K562 (cell line): ENCODE results near the gene TUBB2A. TPM values are rescaled to one million over a fixed set of nuclear protein-coding genes. Genes with fewer than 3 reads are reported as not detected.

Source experiments
- ATAC-seq: fragments of 200-7000 bp; cut with Tn5 transposase; 3 replicates; pipeline ENCODE4 v1.9.1; 2020; ENCODE audit warnings: moderate library complexity
- BruUV-seq: library from RNA; stranded (reverse); fragments of 400-500 nt; replicated peaks from 2 replicates; lab custom pipeline; 2021; lab: Mats Ljungman, UMichigan
- CTCF ChIA-PET: fragments of 300-600 bp; formaldehyde crosslinking; extraction: SDS; loops from one replicate; lab custom pipeline; 2021; ENCODE audit warnings: low intra/inter-chr PET ratio; lab: Yijun Ruan, JAX
- POLR2A ChIA-PET: fragments of 300-600, 350-650 bp; sonication (Branson Sonifier 250); formaldehyde crosslinking; extraction: SDS; loops from one replicate; lab custom pipeline; 2021; ENCODE audit warnings: antibody characterized with exemption, inconsistent platforms; lab: Yijun Ruan, JAX
- DNase-seq, 4 experiments: peaks; one replicate each; pipeline versions ENCODE4 v3.0.0 to v3.0.0-alpha.2; 2011 to 2018; ENCODE audit warnings: low spot score in 3 of 4, mixed read lengths in 3 of 4; ENCODE audit errors: extremely low read depth in 1 of 4
- FAIRE-seq: peaks from 2 replicates; lab custom pipeline; 2011; peaks lifted over from hg19 to GRCh38; lab: Jason Lieb, UNC
- H2AFZ ChIP-seq: 2 replicates; pipeline ENCODE4 v1.6.0; 2011; ENCODE audit warnings: low read depth, low read length, control low read depth, inconsistent platforms
- H3K27ac ChIP-seq: fragments of 200-600 bp; 3 replicates; pipeline ENCODE4 v1.8.0; 2011; ENCODE audit warnings: low read depth, mild to moderate bottlenecking, control low read depth, inconsistent platforms, low read length, moderate library complexity, mixed read lengths; ENCODE audit errors: extremely low read depth
- H3K27me3 ChIP-seq, 2 experiments: fragments of 300-600 bp in 1 of 2; 2 replicates in 1 of 2; 3 replicates in 1 of 2; pipeline versions ENCODE4 v1.6.0 to v1.8.0; 2011; ENCODE audit warnings: inconsistent platforms in 2 of 2, low read length in 2 of 2, mild to moderate bottlenecking in 1 of 2, mixed read lengths in 1 of 2, moderate library complexity in 1 of 2; ENCODE audit not compliant: control insufficient read depth in 2 of 2, insufficient read depth in 2 of 2
- H3K36me3 ChIP-seq: fragments of 300-600 bp; 3 replicates; pipeline ENCODE4 v1.8.0; 2011; ENCODE audit warnings: mild to moderate bottlenecking, low read length, inconsistent platforms; ENCODE audit not compliant: control insufficient read depth, insufficient read depth
- H3K4me1 ChIP-seq, 2 experiments: fragments of 200-600 bp in 1 of 2; replicated peaks in 1 of 2; 2 replicates in 1 of 2; 3 replicates in 1 of 2; pipeline versions ENCODE4 v1.5.1 to v1.8.0; 2011; ENCODE audit warnings: inconsistent platforms in 2 of 2, low read length in 2 of 2, mild to moderate bottlenecking in 1 of 2, mixed read lengths in 1 of 2, moderate library complexity in 1 of 2; ENCODE audit not compliant: control insufficient read depth in 2 of 2, insufficient read depth in 2 of 2
- H3K4me2 ChIP-seq: 2 replicates; pipeline ENCODE4 v1.6.1; 2011; ENCODE audit warnings: low read length, control low read depth, inconsistent platforms, mixed read lengths; ENCODE audit not compliant: insufficient read depth
- H3K4me3 ChIP-seq: fragments of 200-600 bp; sonication (generic), shearing (Covaris generic); 2 replicates; pipeline ENCODE4 v1.5.1; 2016; ENCODE audit warnings: control low read depth, inconsistent platforms
- H3K79me2 ChIP-seq: fragments of 200-600 bp; 3 replicates; pipeline ENCODE4 v1.8.0; 2011; ENCODE audit warnings: low read length, inconsistent platforms; ENCODE audit not compliant: control insufficient read depth, insufficient read depth
- H3K9ac ChIP-seq, 2 experiments: 2 replicates each; pipeline versions ENCODE4 v1.6.0 to v1.6.1; 2011; ENCODE audit warnings: low read depth in 2 of 2, low read length in 2 of 2, control low read depth in 1 of 2, inconsistent platforms in 1 of 2, mild to moderate bottlenecking in 1 of 2, mixed read lengths in 1 of 2; ENCODE audit not compliant: insufficient read depth in 1 of 2
- H3K9me1 ChIP-seq: one replicate; pipeline ENCODE4 v1.6.0; 2011; ENCODE audit warnings: inconsistent platforms, mild to moderate bottlenecking, low read length, moderate library complexity; ENCODE audit not compliant: control insufficient read depth, insufficient read depth
- H3K9me3 ChIP-seq: replicated peaks from 2 replicates; pipeline ENCODE4 v1.5.1; 2011; ENCODE audit warnings: low read depth, low read length, inconsistent platforms; ENCODE audit not compliant: control insufficient read depth, insufficient read depth
- H4K20me1 ChIP-seq: replicated peaks from 2 replicates; pipeline ENCODE4 v1.6.1; 2011; ENCODE audit warnings: low read length, inconsistent platforms, mixed read lengths; ENCODE audit not compliant: control insufficient read depth, insufficient read depth
- BDP1 ChIP-seq: IDR thresholded peaks from 3 replicates; pipeline ENCODE4 v1.6.1; 2011; ENCODE audit not compliant: insufficient read length, insufficient read depth
- CHD1 ChIP-seq: fragments of 200-600 bp; sonication (generic); IDR thresholded peaks from one replicate; pipeline ENCODE4 v1.6.1; 2012; ENCODE audit warnings: mild to moderate bottlenecking, moderate library complexity, low read length, inconsistent platforms
- EP400 ChIP-seq: fragments of 450-650 bp; IDR thresholded peaks from 2 replicates; pipeline ENCODE4 v1.6.1; 2017; ENCODE audit warnings: antibody characterized with exemption, mild to moderate bottlenecking, moderate library complexity
- FOXK1 ChIP-seq: sonication (generic); formaldehyde crosslinking; IDR thresholded peaks from 2 replicates; pipeline ENCODE4 v1.8.0; 2022; ENCODE audit warnings: missing genetic modification reagents, mild to moderate bottlenecking, borderline replicate concordance
- HCFC1 ChIP-seq: IDR thresholded peaks from 2 replicates; pipeline ENCODE4 v1.6.1; 2012; ENCODE audit warnings: low read depth, low read length, improper control_type of control experiment
- MCM2 ChIP-seq: fragments of 450-650 bp; IDR thresholded peaks from 2 replicates; pipeline ENCODE4 v1.6.1; 2017; ENCODE audit warnings: low read depth, mild to moderate bottlenecking
- MXI1 ChIP-seq: IDR thresholded peaks from 2 replicates; pipeline ENCODE4 v1.6.1; 2011; ENCODE audit warnings: low read depth, mild to moderate bottlenecking, improper control_type of control experiment, low read length
- TRIM28 ChIP-seq: fragments of 450-650 bp; IDR thresholded peaks from 2 replicates; pipeline ENCODE4 v1.6.1; 2017
- ZC3H4 ChIP-seq: sonication (generic); formaldehyde crosslinking; IDR thresholded peaks from 2 replicates; pipeline ENCODE4 v1.9.0; 2021; ENCODE audit warnings: missing genetic modification reagents, borderline replicate concordance
- ZNF408 ChIP-seq: fragments of 250-450 bp; sonication (Bioruptor Pico); IDR thresholded peaks from 2 replicates; pipeline ENCODE4 v1.4.0; 2020; ENCODE audit warnings: low read depth, mild to moderate bottlenecking, moderate library complexity
- ZNF740 ChIP-seq, 3 experiments: fragments of 200-800 bp in 1 of 3; sonication (Bioruptor generic) in 1 of 3; sonication (generic) in 1 of 3; formaldehyde crosslinking in 1 of 3; IDR thresholded peaks; 2 replicates each; pipeline versions ENCODE4 v1.6.1 to v1.8.0; 2016 to 2022; ENCODE audit warnings: mild to moderate bottlenecking in 2 of 3, missing compliant biosample characterization in 2 of 3, missing genetic modification characterization in 2 of 3, missing genetic modification reagents in 1 of 3
- WGBS: fragments of 100-300 bp; shearing (Covaris generic); methylation state at CpG from one replicate; pipeline ENCODE4 v1.1.6; 2016; ENCODE audit warnings: low coverage, mixed read lengths; ENCODE audit not compliant: insufficient coverage; ENCODE audit errors: missing lambda C conversion rate; 5-methylcytosine and 5-hydroxymethylcytosine counted together
- in situ Hi-C: fragments of 300-500 bp; cut with MboI; formaldehyde crosslinking; loops from 4 replicates; pipeline ENCODE4 v1.15.0; 2018; ENCODE audit warnings: inconsistent platforms, mixed read lengths
- intact Hi-C: fragments of 100-400 bp; cut with micrococcal nuclease; formaldehyde crosslinking; loops from 2 replicates; pipeline ENCODE4 v1.14.2; 2022
- polyA plus RNA-seq, 8 experiments: library from polyadenylated mRNA; depleted of rRNA in 4 of 8; stranded (reverse) in 5 of 8; unstranded in 3 of 8; fragments of >200 nt; fragmentation: Nextera tagmentation in 2 of 8; fragmentation: Illumina TruSeq in 1 of 8; extraction: Ambion mirVana in 2 of 8; extraction: Trizol in 1 of 8; gene quantifications; 2 replicates each; pipeline versions ENCODE4 v1.2.1 to v1.2.3, GENCODE V29; 2011 to 2014; ENCODE audit warnings: inconsistent platforms in 1 of 8, missing spikeins in 1 of 8
- total RNA-seq, 7 experiments: library from RNA; depleted of rRNA in 6 of 7; stranded (reverse); fragments of >200 nt in 6 of 7; fragmentation: Illumina TruSeq in 2 of 7; extraction: Trizol in 2 of 7; gene quantifications; 2 replicates each; pipeline versions ENCODE4 v1.2.1 to v1.2.3, GENCODE V29; 2011 to 2021; ENCODE audit warnings: low replicate concordance in 1 of 7
- TF ChIP-seq, protein P1 (sequence below), 2 experiments: fragments of 250-450 bp in 1 of 2; fragments of 450-650 bp in 1 of 2; sonication (Bioruptor Pico) in 1 of 2; IDR thresholded peaks; 2 replicates each; pipeline versions ENCODE4 v1.6.1 to v1.8.0; 2016 to 2021; ENCODE audit warnings: mild to moderate bottlenecking in 2 of 2, moderate library complexity in 2 of 2, missing compliant biosample characterization in 1 of 2, missing genetic modification characterization in 1 of 2
- TF ChIP-seq, protein P2 (sequence below): fragments of 250-450 bp; sonication (Bioruptor Pico); IDR thresholded peaks from 2 replicates; pipeline ENCODE4 v1.8.0; 2021; ENCODE audit warnings: mild to moderate bottlenecking, moderate library complexity

The TUBB2A gene
- total and polyA plus RNA-seq, 9 of the 15 experiments (the other 6 are each of a cell fraction or from before 2014, with no cell fraction given) = 3.6 to 92.1 (median 45.6) TPM

DNA sequence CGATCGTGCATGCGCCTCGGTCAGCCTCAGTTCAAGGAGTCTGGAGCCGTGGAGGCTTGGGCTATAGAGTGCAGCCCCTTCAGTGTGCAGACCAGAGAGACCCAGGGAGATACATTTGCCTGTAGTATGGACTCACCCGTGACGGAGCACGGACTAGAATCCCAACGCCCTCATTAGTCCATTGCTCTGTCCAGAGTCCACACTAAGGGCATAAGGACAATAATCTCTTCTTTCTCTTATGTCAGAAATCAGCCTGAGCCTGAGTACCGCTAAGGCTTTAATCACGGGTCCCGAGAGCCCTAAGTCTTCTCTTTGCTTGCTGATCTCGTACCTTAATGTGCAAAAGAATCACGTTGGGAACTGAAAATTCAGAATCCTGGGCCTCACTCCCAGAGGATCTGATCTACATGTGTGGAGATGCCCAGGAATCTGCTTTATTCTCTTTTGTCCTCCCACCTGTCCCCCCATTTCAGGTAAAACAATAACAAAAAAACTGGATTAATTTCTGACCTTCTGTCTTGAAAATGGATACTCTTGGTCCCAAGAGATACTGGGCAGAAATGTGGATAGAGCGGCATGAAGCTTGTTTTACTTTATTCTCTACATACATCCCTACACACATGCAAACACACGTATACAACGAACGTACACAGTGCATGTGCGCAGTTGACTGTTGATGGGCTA, 38.2 kb downstream of the TUBB2A start (continued):
- TF ChIP-seq, protein P1, sequence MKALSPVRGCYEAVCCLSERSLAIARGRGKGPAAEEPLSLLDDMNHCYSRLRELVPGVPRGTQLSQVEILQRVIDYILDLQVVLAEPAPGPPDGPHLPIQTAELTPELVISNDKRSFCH (CRISPR knock-in tag; IDR thresholded peaks at IDR 0.05) = no peak
- TF ChIP-seq, protein P1 (tag; IDR thresholded peaks at IDR 0.05) = peak; percentile 7; the same call in 1 of the 2 replicates
- no peak for TF ChIP-seq MCM2
- 0 out of 2 replicates have a peak, but pooled peaks have one; percentile 8 for TF ChIP-seq ZC3H4

- Histone ChIP-seq H3K9ac (peak within 1 kb of the TSS; percentile 85 to 97), H3K9me3 (no peaks in the 10 kb centered on the region), H3K79me2 (peaks cover 9% of the 10 kb centered on the region; the same call in 2 of the 3 replicates), H3K4me2 (peak within 1 kb of the TSS; percentile 98), H3K27me3 (no peaks in the 10 kb centered on the region), H3K36me3 (peaks cover 16% of the 10 kb centered on the region; the same call in 2 of the 3 replicates), H4K20me1 (no peaks in the 10 kb centered on the region; the same call in 1 of the 2 replicates), H3K4me1 (peaks cover 8 to 15% of the 10 kb centered on the region in 2 experiments; a peak in 4 of 5 replicates), H3K9me1 (no peaks in the 10 kb centered on the region), H2AFZ (peak within 1 kb of the TSS; percentile 98), H3K4me3 (peak within 1 kb of the TSS; percentile 76), H3K27ac (peak within 1 kb of the TSS; percentile 86)
- FAIRE-seq (peak; percentile 93), DNase-seq (peak; percentile 97 to 100 (median 100)), ATAC-seq (peak; percentile 95)
- WGBS = under 1% methylated on average over 87 of the region's 89 CpGs
- ChIA-PET CTCF (no interaction called here), POLR2A (interaction anchor here (0.6 to 1.4 kb wide), 3 partner anchors 9 to 97 kb away, joined by 3 to 6 read pairs (median 3); no protein-coding TSS in a partner anchor)
- in situ Hi-C loops (no loop called here), intact Hi-C loops (loop anchor here (2.0 to 5.0 kb wide), 2 partner anchors 50 to 121 kb away; partner anchors contain the start of genes NQO2 and RIPK1)
- no TSS peak for BruUV-seq
- TF ChIP-seq EP400 (peak; percentile 90), ZNF740 (CRISPR knock-in tag; IDR thresholded peaks at IDR 0.05) (peak; percentile 58; the same call in 1 of the 2 replicates), ZNF740 (tag; IDR thresholded peaks at IDR 0.05) (no peak), HCFC1 (no peak; the same call in 1 of the 2 replicates), TRIM28 (0 out of 2 replicates have a peak, but pooled peaks have one; percentile 13), BDP1 (no peak), FOXK1 (CRISPR knock-in tag) (no peak), CHD1 (no peak), ZNF408 (no peak), MXI1 (peak; percentile 10; the same call in 1 of the 2 replicates)
- TF ChIP-seq, protein P2, sequence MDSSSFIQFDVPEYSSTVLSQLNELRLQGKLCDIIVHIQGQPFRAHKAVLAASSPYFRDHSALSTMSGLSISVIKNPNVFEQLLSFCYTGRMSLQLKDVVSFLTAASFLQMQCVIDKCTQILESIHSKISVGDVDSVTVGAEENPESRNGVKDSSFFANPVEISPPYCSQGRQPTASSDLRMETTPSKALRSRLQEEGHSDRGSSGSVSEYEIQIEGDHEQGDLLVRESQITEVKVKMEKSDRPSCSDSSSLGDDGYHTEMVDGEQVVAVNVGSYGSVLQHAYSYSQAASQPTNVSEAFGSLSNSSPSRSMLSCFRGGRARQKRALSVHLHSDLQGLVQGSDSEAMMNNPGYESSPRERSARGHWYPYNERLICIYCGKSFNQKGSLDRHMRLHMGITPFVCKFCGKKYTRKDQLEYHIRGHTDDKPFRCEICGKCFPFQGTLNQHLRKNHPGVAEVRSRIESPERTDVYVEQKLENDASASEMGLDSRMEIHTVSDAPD = no peak
These were observed 38.8 kb downstream of the TUBB2A start, which contains the start of gene BPHL for GRCh38 chr6:3118353-3119039. Gene BPHL, plus strand, starts transcription at chr6:3118711. Its CDS starts 30 bp downstream, at chr6:3118741.
